NCI-H2196 treated with DMSO at 0.1 percent for 48 hours (cell line): ENCODE data around the gene PUM1.

Source experiments
- DNase-seq: peaks from one replicate; lab custom pipeline; 2025; ENCODE audit not compliant: unreplicated experiment; lab: John Stamatoyannopoulos, UW

The PUM1 gene

DNA sequence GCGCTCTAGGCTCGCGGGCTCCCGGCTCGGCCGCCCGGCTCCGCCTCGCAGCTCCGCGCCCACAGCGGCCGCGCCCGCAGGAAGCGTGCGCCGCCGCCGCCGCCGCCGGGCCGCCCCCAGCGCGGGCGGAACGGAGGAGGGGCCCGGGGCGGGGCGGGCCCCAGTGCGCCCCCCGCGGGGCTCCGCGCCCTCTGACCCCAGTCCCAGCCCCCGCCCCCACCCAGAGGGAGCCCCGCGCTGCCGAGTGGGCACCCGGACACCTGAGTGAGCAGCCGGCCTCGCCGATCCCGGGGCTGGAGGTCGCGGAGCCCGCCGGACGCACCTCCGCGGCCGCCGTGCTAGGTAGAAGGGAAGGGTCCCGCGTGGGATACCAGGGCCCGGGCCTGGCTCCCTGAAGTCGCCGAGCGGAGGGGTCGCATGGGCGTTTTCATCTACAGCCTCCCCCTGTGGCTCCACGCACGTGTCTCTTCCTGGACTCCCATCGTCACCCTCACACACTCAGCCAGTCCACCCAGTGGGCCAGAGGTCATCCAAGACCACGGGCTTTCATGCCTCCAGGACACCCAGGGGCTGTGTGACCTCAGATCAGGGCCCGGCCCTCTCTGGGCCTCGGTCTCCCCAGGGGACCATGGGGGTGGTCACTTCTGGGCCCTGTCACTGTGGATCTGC is 156.7 kb downstream of the PUM1 start, which contains the start of gene SDC3:
SDC3 (minus strand) TSS at position 63 of the 669 bp plus-strand sequence. CDS start 172 bp downstream, outside the sequence.
- no peak for DNase-seq

- DNase-seq: no peak
Observed at GRCh38 chr1:30908316-30908695, 157.2 kb downstream of the PUM1 start.

- DNase-seq: no peak
Observed at GRCh38 chr1:30907481-30908315, 157.8 kb downstream of the PUM1 start.

DNA sequence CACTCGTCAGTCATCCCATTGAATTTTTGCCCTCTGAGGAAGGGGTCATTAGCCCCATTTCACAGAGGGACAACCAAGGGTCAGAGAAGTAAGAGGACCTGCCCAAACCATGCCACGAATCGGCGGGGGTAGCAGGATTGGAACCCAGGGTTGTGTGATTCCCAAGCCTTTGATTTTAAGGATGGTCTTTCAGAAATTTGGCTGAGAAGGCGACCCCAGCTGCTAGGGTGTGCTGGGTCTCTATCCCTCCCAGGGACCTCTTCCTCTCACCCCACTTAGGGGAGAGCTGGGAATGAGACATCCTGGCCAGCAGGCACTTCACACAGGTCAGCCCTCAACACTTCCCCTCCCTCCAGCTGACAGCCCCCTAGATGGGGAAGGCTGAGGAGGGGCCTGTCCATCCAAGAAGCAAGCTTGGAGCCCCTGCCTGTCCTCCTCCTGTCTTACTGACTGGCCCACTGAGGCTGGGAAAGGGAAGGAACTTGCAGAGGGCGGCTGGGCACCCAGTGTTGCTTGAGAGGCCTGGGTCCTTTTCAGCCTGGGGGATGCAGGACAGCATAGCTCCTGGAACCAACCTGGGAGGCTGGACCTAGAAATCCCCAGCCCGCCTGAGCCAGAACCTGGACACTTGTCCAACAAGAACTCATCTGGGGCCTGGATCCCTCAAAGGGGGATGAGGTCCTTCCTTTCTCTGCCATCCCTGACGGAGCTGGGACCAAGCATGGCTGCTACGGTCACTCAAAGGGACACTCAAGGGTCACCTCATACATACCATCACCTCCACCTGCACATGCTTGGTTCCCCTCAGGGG is 158.7 kb downstream of the PUM1 start:
- no peak for DNase-seq

DNA sequence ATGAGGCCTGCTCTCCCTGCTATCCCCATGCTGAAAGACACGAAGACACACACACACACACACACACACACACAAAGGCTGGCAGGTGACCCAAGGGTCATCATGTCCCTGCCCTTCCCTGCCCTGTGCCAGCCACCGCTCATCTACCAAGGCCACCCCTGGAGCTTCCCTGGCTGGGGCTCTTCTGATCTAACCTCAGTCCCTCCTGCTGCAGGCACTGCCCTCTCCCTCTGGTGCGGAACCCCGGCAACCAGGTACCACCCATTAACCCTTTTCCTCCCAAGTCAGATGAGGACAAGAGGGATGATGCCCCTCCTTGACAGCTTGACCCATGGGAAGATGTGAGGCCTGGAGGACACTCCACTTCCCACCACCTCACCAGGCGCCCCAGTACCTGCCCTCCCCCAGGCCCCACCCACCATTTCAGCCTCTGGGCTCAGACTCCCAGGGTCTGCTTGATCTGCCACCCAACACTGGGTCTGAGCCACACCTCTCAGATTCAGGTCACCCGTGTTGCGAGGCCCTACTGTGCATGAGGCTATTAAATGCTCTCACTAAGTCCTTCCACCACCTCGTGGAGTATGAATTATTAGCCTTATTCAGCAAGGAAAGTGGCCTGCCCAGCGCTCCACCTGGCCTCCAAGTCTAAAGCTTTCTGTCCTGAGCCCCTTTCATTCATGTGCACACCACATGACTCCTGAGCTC is 159.4 kb downstream of the PUM1 start:
- DNase-seq: no peak

DNA sequence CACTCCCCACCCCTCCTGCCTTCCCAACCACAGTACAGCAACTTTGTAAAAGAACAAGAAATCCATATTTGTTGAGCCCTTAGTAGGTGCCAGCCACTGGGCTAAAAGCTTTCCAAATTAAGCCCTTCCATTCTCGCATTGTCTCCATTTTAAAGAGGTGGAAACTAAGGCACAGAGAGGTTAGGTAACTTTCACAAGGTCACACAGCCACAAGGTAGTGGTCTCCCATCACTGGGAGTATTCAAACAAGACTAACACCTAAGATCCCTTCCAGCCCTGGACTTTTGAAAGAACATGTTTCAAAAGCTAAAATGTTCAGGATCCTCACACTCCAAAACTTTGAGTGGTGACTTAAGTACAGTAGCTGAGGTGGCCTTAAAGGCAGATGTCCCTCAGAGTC is 160.1 kb downstream of the PUM1 start:
- no peak for DNase-seq

- no peak for DNase-seq
Observed at GRCh38 chr1:30904962-30905335, 160.6 kb downstream of the PUM1 start.

DNA sequence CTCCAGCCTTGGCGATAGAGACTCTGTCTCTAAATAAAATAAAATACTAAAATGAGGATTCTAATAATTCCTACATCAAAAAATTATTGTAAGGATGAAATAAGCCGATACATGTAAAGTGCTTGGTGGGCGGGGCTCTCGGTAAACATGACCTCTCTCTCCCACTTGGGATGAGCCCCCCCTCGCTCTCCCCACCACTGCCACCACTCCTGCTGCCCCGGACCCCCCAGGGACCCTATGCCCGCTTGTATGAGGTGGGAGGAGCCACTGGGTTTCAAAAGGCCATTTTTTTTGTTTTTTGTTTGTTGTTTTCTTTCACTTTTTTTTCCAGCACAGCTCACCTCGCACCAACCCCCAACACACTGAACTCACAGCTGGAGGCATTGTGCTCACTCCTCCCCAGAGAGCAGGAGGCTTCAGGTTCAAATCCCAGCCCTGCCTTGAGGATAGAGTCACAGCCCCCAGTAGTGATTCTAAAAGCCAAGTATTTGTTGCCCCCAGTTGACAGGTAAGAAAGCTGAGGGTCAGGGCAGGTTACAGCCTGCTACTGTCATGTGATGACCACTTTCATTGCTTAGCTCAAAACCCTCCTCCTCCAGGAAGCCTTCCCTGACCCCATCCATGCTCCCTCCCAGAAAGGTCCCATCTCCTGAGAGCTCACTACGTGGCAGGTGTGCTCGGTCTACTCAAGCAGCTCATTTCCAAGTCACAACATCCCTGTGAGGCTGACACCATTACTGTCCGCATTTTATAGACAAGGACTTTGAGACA is 161.1 kb downstream of the PUM1 start:
- DNase-seq: no peak

DNA sequence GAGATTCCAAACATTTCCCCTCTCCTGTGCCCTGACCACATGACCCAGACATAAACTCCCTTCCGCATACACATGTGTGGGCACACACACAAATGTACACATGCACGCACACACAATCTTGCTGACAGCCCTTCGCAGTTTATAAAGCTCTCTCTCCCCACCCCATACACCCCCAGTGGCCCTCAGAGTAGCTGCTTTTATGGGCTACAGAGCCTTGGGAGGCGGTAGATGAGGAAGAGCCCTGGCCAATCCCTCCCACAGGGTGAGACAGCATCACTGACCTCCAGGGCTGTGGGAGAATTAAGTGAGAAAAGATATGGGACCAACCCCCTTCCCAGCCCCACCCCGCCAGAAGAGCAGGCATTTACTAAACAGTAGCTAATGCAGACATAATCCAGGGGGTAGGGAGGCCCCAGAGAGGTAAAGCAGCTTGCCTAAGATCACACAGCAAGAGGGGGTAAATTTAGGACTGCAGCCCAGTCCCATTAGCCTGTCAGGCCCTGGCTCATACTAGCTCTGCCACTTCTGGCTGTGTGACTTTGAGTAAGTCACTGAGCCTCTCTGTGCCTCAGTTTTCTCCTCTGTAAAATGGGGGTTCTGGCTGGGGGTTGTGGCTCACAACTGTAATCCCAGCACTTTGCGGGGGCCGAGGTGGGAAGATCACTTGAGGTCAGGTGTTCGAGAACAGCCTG is 162.0 kb downstream of the PUM1 start:
- DNase-seq: no peak

GRCh38 chr1:30902593-30903290 is 162.8 kb downstream of the PUM1 start:
- DNase-seq: no peak

DNA sequence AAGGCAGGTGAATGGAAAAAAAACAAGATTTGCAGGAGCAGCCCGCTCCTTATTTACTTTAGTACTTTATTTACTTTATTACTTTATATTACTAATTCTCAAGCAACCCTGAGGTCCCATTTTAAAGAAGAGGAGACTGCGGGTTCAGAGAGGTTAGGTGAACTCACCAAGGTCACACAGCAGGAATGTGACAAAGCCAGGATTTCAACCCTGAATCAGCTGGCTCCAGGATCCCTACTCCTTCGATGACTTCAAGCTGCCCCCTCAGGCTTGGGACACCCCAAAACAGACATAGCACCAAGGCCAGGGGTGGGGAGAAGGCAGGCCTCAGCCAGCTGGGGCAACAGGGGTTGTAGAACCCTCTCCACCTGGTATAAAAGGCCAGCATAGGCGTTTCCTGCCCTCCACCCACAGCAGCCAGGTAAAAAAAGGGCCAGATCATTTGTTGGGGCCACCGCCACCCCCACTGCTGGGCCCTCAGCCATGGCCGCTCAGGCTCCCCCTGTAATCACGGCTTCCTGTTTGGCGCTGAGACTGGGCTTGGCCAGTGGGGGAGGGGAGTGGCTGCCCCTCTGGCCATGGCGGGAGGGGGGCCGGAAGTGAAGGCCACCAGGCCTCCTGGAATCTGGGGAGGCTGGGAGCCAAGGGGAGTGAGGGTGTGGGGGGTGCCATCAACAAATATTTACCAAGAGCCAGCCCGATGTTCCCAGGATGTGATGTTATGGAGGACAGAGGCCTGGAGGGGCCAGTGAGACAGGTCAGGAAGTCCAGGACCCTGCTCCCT is 163.5 kb downstream of the PUM1 start:
- DNase-seq: no peak

DNA sequence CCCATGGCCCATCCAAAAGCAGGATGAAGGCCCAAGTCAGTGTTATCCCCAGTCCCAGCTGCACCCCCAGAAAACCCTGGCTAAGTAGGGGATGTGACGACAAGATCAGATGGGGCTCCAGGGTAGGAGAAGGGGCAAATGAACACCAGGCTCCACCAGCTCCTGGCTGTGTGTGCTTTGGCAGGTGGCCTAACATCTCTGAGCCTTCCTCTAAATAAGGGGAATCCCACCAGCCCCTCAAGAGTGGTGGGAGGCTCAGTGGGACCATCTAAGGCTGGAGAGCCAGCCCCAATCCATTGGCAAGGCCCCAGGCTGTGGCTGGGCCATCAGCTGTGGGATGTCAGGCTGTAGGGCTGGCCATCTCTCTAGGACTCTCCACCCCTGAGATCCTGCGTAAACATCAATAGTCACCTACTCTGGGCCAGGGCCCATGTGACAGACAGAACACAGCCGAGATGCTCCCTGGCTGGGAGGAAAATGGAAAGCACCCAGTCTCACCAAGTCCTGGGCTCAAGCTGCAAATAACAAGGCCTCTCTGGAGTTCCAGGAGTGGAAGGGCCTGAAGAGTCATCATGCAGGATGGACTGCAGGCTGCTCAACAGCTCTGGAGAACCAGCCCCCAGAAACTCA is 164.5 kb downstream of the PUM1 start:
- DNase-seq: no peak

GRCh38 chr1:30900486-30900885 is 165.0 kb downstream of the PUM1 start:
- DNase-seq: no peak

DNA sequence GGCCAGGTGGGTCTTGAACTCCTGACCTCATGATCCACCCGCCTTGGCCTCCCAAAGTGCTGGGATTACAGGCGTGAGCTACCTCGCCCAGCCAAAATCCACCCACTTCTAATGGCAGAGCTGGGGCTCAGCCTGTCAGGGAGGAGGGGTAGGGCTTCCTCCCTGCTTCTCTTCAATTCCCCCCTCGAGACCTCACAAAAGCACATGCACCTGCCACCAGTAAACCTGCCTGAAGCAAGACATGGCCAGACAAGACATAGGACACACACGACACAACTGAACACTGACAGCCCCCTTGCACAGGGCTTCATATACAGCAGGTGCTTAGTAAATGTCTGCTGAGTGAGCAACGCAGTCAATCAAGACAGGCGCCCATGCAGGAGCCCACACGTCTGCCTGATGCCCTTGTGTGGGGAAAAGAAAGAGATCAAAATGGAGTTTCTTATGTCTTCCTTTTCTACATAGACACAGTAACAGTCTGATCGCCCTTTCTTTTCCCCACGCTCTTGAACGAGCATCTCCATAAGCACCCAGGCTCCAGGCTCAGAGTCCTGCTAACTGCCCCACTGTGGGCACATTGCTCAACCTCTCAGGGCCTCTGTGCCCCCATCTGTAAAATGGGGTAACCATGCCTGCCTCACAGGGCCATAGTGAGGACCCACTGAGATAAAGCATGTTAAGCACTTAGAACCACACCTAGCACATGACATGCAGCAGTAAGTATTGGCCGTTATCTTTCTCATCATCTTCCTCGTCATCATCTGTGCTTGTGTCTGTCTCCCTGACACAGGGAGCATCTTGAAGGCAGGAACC is 165.7 kb downstream of the PUM1 start:
- DNase-seq: no peak

DNA sequence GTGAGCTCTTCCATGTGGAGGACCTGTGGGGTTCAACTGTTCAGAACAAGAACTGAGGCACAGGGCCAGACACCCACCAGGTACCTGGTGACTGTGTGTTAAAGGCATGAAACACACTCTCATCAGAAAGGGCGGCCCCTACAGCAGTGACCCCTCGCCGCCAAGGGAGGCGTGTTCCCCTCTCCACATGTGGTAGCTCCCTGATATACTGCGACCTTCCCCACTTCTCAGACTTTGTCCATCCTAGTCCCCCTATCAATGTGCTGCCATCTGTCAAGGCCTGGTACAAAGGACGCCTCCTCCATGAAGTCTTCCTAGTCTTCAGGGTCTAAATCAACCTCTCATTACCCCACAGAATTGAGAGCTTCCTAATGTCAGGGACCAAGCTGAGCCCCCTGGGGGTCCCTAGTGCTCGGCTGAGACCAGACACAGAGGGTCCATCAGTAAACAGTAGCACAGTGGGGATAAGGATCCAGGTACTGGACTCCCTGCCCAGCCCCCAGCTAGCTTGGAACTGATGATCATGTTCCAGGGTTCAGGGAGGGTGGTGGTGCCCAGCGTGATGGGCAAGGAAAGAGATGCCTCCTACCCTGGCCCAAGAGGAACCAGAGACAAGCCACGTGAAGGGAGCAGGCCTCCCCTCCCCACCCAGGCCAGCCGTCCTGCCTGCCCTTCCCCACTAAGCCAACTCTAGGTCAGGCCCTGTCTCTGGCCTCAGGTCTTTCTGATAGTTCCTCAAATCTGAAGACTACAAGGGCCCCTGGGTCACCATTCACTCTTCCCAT is 167.3 kb downstream of the PUM1 start:
- DNase-seq: no peak

DNA sequence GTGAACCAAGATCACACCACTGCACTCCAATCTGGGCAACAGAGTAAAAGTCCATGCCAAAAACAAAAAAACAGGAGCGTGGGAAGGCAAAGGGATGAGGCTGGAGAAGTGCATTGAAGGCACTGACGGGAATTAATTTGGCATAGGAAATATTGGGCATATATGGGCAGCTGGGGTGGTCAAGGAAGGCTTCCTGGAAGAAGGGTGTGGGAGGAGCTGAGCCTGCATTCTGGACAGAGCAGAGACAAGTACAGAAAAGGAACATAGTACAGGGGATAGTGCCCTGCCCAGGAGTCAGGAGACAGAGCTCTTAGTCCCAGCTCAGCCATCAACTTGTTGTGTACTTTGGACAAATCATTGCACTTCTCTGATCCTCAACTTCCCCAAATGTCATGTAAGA is 168.6 kb downstream of the PUM1 start:
- no peak for DNase-seq
